Peyer's patch (tissue), 4 donors: Measurements from ENCODE around the gene PM20D2. TPM values are rescaled to one million over a fixed set of nuclear protein-coding genes. Genes with fewer than 3 reads are reported as not detected.
A peak's percentile ranks its signal among the peaks of the same experiment; 100 is the strongest.

ENCODE experiments used
- DNase-seq, 3 donors: peaks; one replicate each; pipeline ENCODE4 v3.0.0-alpha.2; 2017 to 2019
- H3K27ac ChIP-seq, 4 donors: fragments of 200-600 bp; sonication (generic); one replicate each; pipeline ENCODE4 v1.5.1; 2016 to 2019
- H3K27me3 ChIP-seq, 2 donors: fragments of 200-600 bp; sonication (generic); one replicate each; pipeline ENCODE4 v1.5.1; 2019
- H3K36me3 ChIP-seq, 3 donors: fragments of 200-600 bp; sonication (generic); one replicate each; pipeline ENCODE4 v1.5.1; 2016 to 2019
- H3K4me1 ChIP-seq, 4 donors: fragments of 200-600 bp; sonication (generic); one replicate each; pipeline ENCODE4 v1.5.1; 2016 to 2019
- H3K4me3 ChIP-seq, 4 donors: fragments of 200-600 bp; sonication (generic); 1 replicate in 3 of 4; 2 replicates in 1 of 4; pipeline ENCODE4 v1.5.1; 2016 to 2019; ENCODE audit warnings: mild to moderate bottlenecking in 1 of 4
- H3K9me3 ChIP-seq, 4 donors: fragments of 200-600 bp; sonication (generic); one replicate each; pipeline ENCODE4 v1.5.1; 2016 to 2019; ENCODE audit warnings: mild to moderate bottlenecking in 1 of 4
- CTCF ChIP-seq, 6 experiments: fragments of 450-650 bp in 4 of 6; fragments of 200-600 bp in 2 of 6; sonication (generic) in 1 of 6; IDR thresholded peaks; one replicate each; pipeline ENCODE4 v1.5.1; 2017 to 2019; ENCODE audit warnings: antibody characterized with exemption in 6 of 6, mild to moderate bottlenecking in 3 of 6, moderate library complexity in 1 of 6
- POLR2A ChIP-seq, 2 donors: fragments of 450-650 bp; IDR thresholded peaks; one replicate each; pipeline ENCODE4 v1.5.1; 2017; ENCODE audit warnings: antibody characterized with exemption in 2 of 2, mild to moderate bottlenecking in 2 of 2, moderate library complexity in 2 of 2
- total RNA-seq, 4 donors: library from RNA; depleted of rRNA; stranded (reverse); fragments of >200 nt; gene quantifications; one replicate each; pipeline ENCODE4 v1.1.0, GENCODE V29; 2016

PM20D2 gene
- total RNA-seq, 4 donors from 2014 or later, result 6.1 to 17.3 (median 9.3) TPM

- H3K4me3 ChIP-seq, result no peak overlapping the region
- H3K27ac ChIP-seq, result no peak overlapping the region
- DNase-seq, result peak in 1 of 3 donors; percentile 48
Observed at GRCh38 chr6:89139509-89140346, 6.1 kb upstream of the PM20D2 start.

GRCh38 chr6:89140347-89141156, 5.3 kb upstream of the PM20D2 start:
- H3K4me3 ChIP-seq, result no peak overlapping the region
- peak overlapping the region in 1 of 4 donors; percentile 4 for H3K27ac ChIP-seq
- no peak for TF ChIP-seq POLR2A (IDR thresholded peaks at IDR 0.05)
- TF ChIP-seq CTCF (IDR thresholded peaks at IDR 0.05), result no peak
- no peaks in the 10 kb centered on the region for H3K27me3 ChIP-seq
- no peaks in the 10 kb centered on the region for H3K36me3 ChIP-seq
- DNase-seq, result no peak
- H3K9me3 ChIP-seq, result no peaks in the 10 kb centered on the region
- H3K4me1 ChIP-seq, result peaks cover 0 to 9% (median 0%) of the 10 kb centered on the region in 4 donors

More at GRCh38 chr6:89139509-89140346, 6.1 kb upstream of the PM20D2 start:
- Histone ChIP-seq H3K36me3 (no peaks in the 10 kb centered on the region), H3K4me1 (peaks cover 0 to 9% (median 0%) of the 10 kb centered on the region in 4 donors), H3K9me3 (no peaks in the 10 kb centered on the region), H3K27me3 (no peaks in the 10 kb centered on the region)
- TF ChIP-seq POLR2A (IDR thresholded peaks at IDR 0.05), result no peak

- no peak overlapping the region for H3K27ac ChIP-seq
Observed at GRCh38 chr6:89144354-89144906, 1.4 kb upstream of the PM20D2 start.

GRCh38 chr6:89145091-89145955, 532 bp upstream of the PM20D2 start:
- Histone ChIP-seq H3K4me3 (peak overlapping the region; percentile 61 to 96 (median 77)), H3K9me3 (no peaks in the 10 kb centered on the region), H3K27ac (peak overlapping the region; percentile 63 to 90 (median 84)), H3K4me1 (no peaks in the 10 kb centered on the region), H3K27me3 (no peaks in the 10 kb centered on the region), H3K36me3 (no peaks in the 10 kb centered on the region)
- TF ChIP-seq CTCF (IDR thresholded peaks at IDR 0.05) (no peak), POLR2A (IDR thresholded peaks at IDR 0.05) (no peak)
- peak in 2 of 3 donors; percentile 25 to 49 for DNase-seq

More at GRCh38 chr6:89144354-89144906, 1.4 kb upstream of the PM20D2 start:
- H3K27me3 ChIP-seq, result no peaks in the 10 kb centered on the region
- no peak for TF ChIP-seq POLR2A (IDR thresholded peaks at IDR 0.05)
- no peak for TF ChIP-seq CTCF (IDR thresholded peaks at IDR 0.05)
- H3K4me3 ChIP-seq, result no peak overlapping the region
- peaks cover 0 to 8% (median 0%) of the 10 kb centered on the region in 4 donors for H3K4me1 ChIP-seq
- no peaks in the 10 kb centered on the region for H3K36me3 ChIP-seq
- no peaks in the 10 kb centered on the region for H3K9me3 ChIP-seq
- no peak for DNase-seq

GRCh38 chr6:89146718-89147700, 1.2 kb downstream of the PM20D2 start:
- TF ChIP-seq CTCF (IDR thresholded peaks at IDR 0.05) (no peak), POLR2A (IDR thresholded peaks at IDR 0.05) (no peak)

More at GRCh38 chr6:89146718-89147700, 1.2 kb downstream of the PM20D2 start:
- Histone ChIP-seq H3K27ac (peak overlapping the region; percentile 63 to 90 (median 84)), H3K4me1 (no peaks in the 10 kb centered on the region), H3K27me3 (no peaks in the 10 kb centered on the region), H3K36me3 (no peaks in the 10 kb centered on the region), H3K9me3 (no peaks in the 10 kb centered on the region), H3K4me3 (peak overlapping the region; percentile 61 to 96 (median 77))
- peak in 1 of 3 donors; percentile 34 for DNase-seq
